SU-DHL-6 (cell line): Measurements from ENCODE around the gene TBC1D19.

Experiments used
- H2AFZ ChIP-seq: fragments of 200-600 bp; sonication (generic); 2 replicates; pipeline ENCODE4 v1.6.1; 2014; ENCODE audit warnings: low read depth, mild to moderate bottlenecking, moderate library complexity, mixed read lengths, antibody characterized with exemption, low read length; ENCODE audit not compliant: severe bottlenecking
- H3F3A ChIP-seq: fragments of 200-600 bp; shearing (Covaris generic); 2 replicates; pipeline ENCODE4 v1.6.0; 2016; ENCODE audit warnings: antibody characterized with exemption, mild to moderate bottlenecking; ENCODE audit not compliant: insufficient read depth
- H3K27ac ChIP-seq: fragments of 200-600 bp; sonication (generic); 2 replicates; pipeline ENCODE4 v1.5.1; 2016; ENCODE audit warnings: low read depth, mild to moderate bottlenecking, low read length, moderate library complexity, mixed read lengths
- H3K27me3 ChIP-seq: fragments of 200-600 bp; sonication (generic), shearing (Covaris generic); 2 replicates; pipeline ENCODE4 v1.6.0; 2014; ENCODE audit warnings: mild to moderate bottlenecking, low read length
- H3K36me3 ChIP-seq: fragments of 200-600 bp; sonication (generic); 2 replicates; pipeline ENCODE4 v1.6.1; 2014; ENCODE audit warnings: mild to moderate bottlenecking, low read length, mixed read lengths
- H3K4me2 ChIP-seq: fragments of 300-600, 200-600 bp; shearing (Covaris generic), sonication (generic); 2 replicates; pipeline ENCODE4 v1.6.0; 2014; ENCODE audit warnings: low read length, low read depth, mild to moderate bottlenecking; ENCODE audit not compliant: poor library complexity, severe bottlenecking
- H3K4me3 ChIP-seq: fragments of 200-600 bp; sonication (generic); 2 replicates; pipeline ENCODE4 v1.5.1; 2014; ENCODE audit warnings: antibody characterized with exemption, low read length, mild to moderate bottlenecking, mixed read lengths; ENCODE audit not compliant: insufficient read depth, poor library complexity, severe bottlenecking
- H3K79me2 ChIP-seq: fragments of 200-600 bp; sonication (generic); 2 replicates; pipeline ENCODE4 v1.6.1; 2014; ENCODE audit warnings: mild to moderate bottlenecking, low read length, moderate library complexity; ENCODE audit not compliant: insufficient read depth
- H3K9ac ChIP-seq: fragments of 200-600 bp; sonication (generic); 2 replicates; pipeline ENCODE4 v1.7.0; 2014; ENCODE audit warnings: mild to moderate bottlenecking, low read length
- H3K9me2 ChIP-seq: fragments of 200-600 bp; sonication (generic); replicated peaks from 2 replicates; pipeline ENCODE4 v1.6.1; 2014; ENCODE audit warnings: low read length; ENCODE audit not compliant: insufficient read depth
- H3K9me3 ChIP-seq: fragments of 200-600 bp; sonication (generic); 2 replicates; pipeline ENCODE4 v1.6.1; 2014; ENCODE audit warnings: low read length, mixed read lengths; ENCODE audit not compliant: insufficient read depth
- H4K20me1 ChIP-seq: fragments of 200-600 bp; sonication (generic); 2 replicates; pipeline ENCODE4 v1.6.1; 2014; ENCODE audit warnings: low read depth, mild to moderate bottlenecking, antibody characterized with exemption, low read length, moderate library complexity, mixed read lengths
- EZH2phosphoT487 ChIP-seq: fragments of 200-600 bp; sonication (generic), shearing (Covaris generic); conservative IDR thresholded peaks from 2 replicates; pipeline ENCODE4 v1.6.1; 2018; ENCODE audit warnings: mild to moderate bottlenecking, antibody characterized with exemption, low read length, moderate library complexity, mixed read lengths
- TF ChIP-seq, protein P1 (sequence below): fragments of 200-600 bp; sonication (generic); IDR thresholded peaks from one replicate; pipeline ENCODE4 v1.5.1; 2017; ENCODE audit warnings: antibody characterized with exemption, mild to moderate bottlenecking, low read length, moderate library complexity; ENCODE audit not compliant: insufficient read depth, poor library complexity, severe bottlenecking

TBC1D19 gene

DNA sequence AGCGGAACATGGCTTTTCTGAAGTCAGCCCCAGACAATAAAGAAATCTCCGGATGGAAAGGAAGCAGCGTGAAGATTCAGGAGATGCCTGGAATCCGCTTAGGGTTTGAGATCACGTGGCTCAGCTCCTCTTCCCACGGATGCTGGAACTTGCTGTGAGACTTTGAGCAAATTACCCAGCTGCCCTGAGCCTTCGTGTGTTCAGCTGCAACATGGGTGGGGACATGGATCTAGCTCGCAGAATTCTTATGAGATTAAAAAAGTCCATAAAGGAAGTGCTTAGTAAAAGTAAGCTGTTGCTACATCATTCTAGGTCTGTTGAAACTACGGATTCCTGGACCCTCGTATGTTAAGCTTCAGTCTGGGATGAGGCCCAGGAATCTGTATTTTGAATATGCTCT, 221.0 kb downstream of the TBC1D19 start:
- Histone ChIP-seq H3K79me2 (no peaks in the 10 kb centered on the region), H3K4me3 (no peak overlapping the region), H3F3A (no peaks in the 10 kb centered on the region), H3K9me2 (no peaks in the 10 kb centered on the region), H3K4me2 (no peak overlapping the region), H3K27ac (no peak overlapping the region), H3K9ac (no peak overlapping the region), H2AFZ (no peak overlapping the region), H3K27me3 (no peaks in the 10 kb centered on the region), H3K9me3 (no peaks in the 10 kb centered on the region), H4K20me1 (no peaks in the 10 kb centered on the region), H3K36me3 (no peaks in the 10 kb centered on the region)
- TF ChIP-seq, protein P1, sequence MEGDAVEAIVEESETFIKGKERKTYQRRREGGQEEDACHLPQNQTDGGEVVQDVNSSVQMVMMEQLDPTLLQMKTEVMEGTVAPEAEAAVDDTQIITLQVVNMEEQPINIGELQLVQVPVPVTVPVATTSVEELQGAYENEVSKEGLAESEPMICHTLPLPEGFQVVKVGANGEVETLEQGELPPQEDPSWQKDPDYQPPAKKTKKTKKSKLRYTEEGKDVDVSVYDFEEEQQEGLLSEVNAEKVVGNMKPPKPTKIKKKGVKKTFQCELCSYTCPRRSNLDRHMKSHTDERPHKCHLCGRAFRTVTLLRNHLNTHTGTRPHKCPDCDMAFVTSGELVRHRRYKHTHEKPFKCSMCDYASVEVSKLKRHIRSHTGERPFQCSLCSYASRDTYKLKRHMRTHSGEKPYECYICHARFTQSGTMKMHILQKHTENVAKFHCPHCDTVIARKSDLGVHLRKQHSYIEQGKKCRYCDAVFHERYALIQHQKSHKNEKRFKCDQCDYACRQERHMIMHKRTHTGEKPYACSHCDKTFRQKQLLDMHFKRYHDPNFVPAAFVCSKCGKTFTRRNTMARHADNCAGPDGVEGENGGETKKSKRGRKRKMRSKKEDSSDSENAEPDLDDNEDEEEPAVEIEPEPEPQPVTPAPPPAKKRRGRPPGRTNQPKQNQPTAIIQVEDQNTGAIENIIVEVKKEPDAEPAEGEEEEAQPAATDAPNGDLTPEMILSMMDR = no peak
- TF ChIP-seq EZH2phosphoT487 = no peak
